Upper lobe of left lung (tissue), 4 donors: ENCODE data around the gene GTSE1.

ENCODE experiments used
- POLR2A ChIP-seq, 4 donors: fragments of 450-650 bp; IDR thresholded peaks; one replicate each; pipeline ENCODE4 v1.5.1; 2016 to 2017; ENCODE audit warnings: antibody characterized with exemption in 4 of 4, mild to moderate bottlenecking in 2 of 4
- POLR2AphosphoS5 ChIP-seq, 2 donors: sonication (generic); formaldehyde crosslinking; IDR thresholded peaks; one replicate each; pipeline ENCODE4 v1.5.1; 2017; ENCODE audit warnings: antibody characterized with exemption in 2 of 2
- TF ChIP-seq, protein P1 (sequence below), 6 experiments: fragments of 450-650 bp in 4 of 6; fragments of 200-600 bp in 2 of 6; sonication (generic) in 2 of 6; IDR thresholded peaks; one replicate each; pipeline ENCODE4 v1.5.1; 2016 to 2019; ENCODE audit warnings: antibody characterized with exemption in 6 of 6

DNA sequence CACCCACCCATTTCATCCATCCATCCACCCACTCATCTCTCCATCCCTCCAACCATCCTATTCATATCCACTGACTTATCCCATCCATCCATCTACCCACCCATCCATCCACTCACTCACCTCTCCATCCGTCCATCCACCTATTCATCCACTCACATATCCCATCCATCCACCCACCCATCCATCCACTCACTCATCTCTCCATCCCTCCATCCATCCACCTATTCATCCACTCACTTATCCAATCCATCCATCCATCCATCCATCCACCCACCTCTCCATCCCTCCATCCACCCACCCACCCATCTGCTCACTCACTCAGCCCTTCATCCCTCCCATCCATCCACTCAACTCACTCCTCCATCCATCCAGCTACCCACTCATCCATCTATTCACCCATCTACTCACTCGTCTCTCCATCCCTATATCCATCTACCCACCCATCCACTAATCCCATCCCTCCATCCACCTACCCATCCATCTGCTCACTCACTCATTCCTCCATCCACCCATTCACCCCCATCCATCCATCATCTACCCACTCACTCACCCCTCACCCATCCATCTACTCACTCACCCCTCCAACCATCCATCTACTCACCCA lies 75.1 kb downstream of the GTSE1 start:
- TF ChIP-seq, protein P1, sequence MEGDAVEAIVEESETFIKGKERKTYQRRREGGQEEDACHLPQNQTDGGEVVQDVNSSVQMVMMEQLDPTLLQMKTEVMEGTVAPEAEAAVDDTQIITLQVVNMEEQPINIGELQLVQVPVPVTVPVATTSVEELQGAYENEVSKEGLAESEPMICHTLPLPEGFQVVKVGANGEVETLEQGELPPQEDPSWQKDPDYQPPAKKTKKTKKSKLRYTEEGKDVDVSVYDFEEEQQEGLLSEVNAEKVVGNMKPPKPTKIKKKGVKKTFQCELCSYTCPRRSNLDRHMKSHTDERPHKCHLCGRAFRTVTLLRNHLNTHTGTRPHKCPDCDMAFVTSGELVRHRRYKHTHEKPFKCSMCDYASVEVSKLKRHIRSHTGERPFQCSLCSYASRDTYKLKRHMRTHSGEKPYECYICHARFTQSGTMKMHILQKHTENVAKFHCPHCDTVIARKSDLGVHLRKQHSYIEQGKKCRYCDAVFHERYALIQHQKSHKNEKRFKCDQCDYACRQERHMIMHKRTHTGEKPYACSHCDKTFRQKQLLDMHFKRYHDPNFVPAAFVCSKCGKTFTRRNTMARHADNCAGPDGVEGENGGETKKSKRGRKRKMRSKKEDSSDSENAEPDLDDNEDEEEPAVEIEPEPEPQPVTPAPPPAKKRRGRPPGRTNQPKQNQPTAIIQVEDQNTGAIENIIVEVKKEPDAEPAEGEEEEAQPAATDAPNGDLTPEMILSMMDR (IDR thresholded peaks at IDR 0.05): no peak
- TF ChIP-seq POLR2A (IDR thresholded peaks at IDR 0.05) (no peak), POLR2AphosphoS5 (IDR thresholded peaks at IDR 0.05) (no peak)
